Uterus (tissue), 4 donors: ENCODE results near the gene KCNN3. TPM values are rescaled to one million over a fixed set of nuclear protein-coding genes. Genes with fewer than 3 reads are reported as not detected.

Source experiments
- DNase-seq, 2 donors: peaks; one replicate each; pipeline ENCODE4 v3.0.0-alpha.2; 2019 to 2020
- H3K27ac ChIP-seq, 2 donors: fragments of 200-600 bp; sonication (generic); 1 replicate in 1 of 2; 2 replicates in 1 of 2; pipeline ENCODE4 v1.5.1; 2016 to 2018
- H3K27me3 ChIP-seq, 2 donors: fragments of 200-600 bp; sonication (generic); one replicate each; pipeline ENCODE4 v1.5.1; 2018 to 2019; ENCODE audit warnings: control low read depth in 1 of 2
- H3K36me3 ChIP-seq, 2 donors: fragments of 200-600 bp; sonication (generic); one replicate each; pipeline ENCODE4 v1.5.1; 2019; ENCODE audit warnings: control low read depth in 1 of 2
- H3K4me1 ChIP-seq, 2 donors: fragments of 200-600 bp; sonication (generic); one replicate each; pipeline ENCODE4 v1.5.1; 2018 to 2019; ENCODE audit warnings: control low read depth in 1 of 2
- H3K4me3 ChIP-seq, 2 donors: fragments of 200-600 bp; sonication (generic); 1 replicate in 1 of 2; 2 replicates in 1 of 2; pipeline ENCODE4 v1.5.1; 2018 to 2019; ENCODE audit warnings: mild to moderate bottlenecking in 1 of 2
- H3K9me3 ChIP-seq, 2 donors: fragments of 200-600 bp; sonication (generic); one replicate each; pipeline ENCODE4 v1.5.1; 2019; ENCODE audit warnings: control low read depth in 1 of 2
- CTCF ChIP-seq, 4 experiments: fragments of 200-600 bp in 2 of 4; fragments of 450-650 bp in 2 of 4; sonication (generic) in 2 of 4; IDR thresholded peaks; one replicate each; pipeline ENCODE4 v1.5.1; 2016 to 2019; ENCODE audit warnings: antibody characterized with exemption in 4 of 4, mild to moderate bottlenecking in 2 of 4, moderate library complexity in 1 of 4
- POLR2A ChIP-seq, 2 donors: fragments of 450-650 bp; IDR thresholded peaks; one replicate each; pipeline ENCODE4 v1.6.1; 2016; ENCODE audit warnings: antibody characterized with exemption in 2 of 2, mild to moderate bottlenecking in 1 of 2, moderate library complexity in 1 of 2
- intact Hi-C: fragments of 100-400 bp; cut with DNase I; formaldehyde crosslinking; loops from one replicate; pipeline ENCODE4 v1.15.1; 2023; ENCODE audit warnings: low total_unique reads
- total RNA-seq, 4 donors: library from RNA; depleted of rRNA in 3 of 4; stranded (reverse); fragments of >200 nt in 3 of 4; gene quantifications; one replicate each; pipeline versions ENCODE4 v1.1.0 to v1.2.4, GENCODE V29; 2014 to 2023
- donor health status: DM: yes; HTN: yes; CAD: no.

Gene KCNN3
- total RNA-seq, 4 donors from 2014 or later = 7.1 to 35.5 (median 12.1) TPM

DNA sequence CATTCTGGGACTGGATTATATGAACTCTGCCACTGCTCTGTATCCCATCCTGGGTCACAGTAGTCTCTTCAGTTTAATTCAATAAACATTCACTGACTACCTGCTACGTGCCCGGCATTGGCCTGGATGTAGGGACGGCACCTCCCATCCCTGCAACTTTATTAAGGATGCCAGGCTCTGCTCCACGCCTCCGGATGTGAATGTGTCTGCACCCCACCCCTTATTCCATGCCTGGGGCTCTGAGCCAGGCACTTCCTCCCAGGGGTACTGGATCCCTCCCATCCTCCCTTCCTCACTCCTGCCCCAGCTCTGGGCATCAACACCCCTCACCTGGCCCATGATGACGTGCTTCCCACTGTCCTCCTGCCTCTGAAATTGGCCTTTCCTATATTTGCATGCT is 53.7 kb downstream of the KCNN3 start:
- no peaks in the 10 kb centered on the region for H3K36me3 ChIP-seq
- intact Hi-C loops = no loop called here
- H3K9me3 ChIP-seq = no peaks in the 10 kb centered on the region
- H3K4me3 ChIP-seq = no peak overlapping the region
- no peaks in the 10 kb centered on the region for H3K27me3 ChIP-seq
- DNase-seq = no peak
- H3K27ac ChIP-seq = no peak overlapping the region
- TF ChIP-seq CTCF (IDR thresholded peaks at IDR 0.05) (no peak), POLR2A (IDR thresholded peaks at IDR 0.05) (no peak)
- peaks cover 4 to 5% of the 10 kb centered on the region in 2 donors for H3K4me1 ChIP-seq

DNA sequence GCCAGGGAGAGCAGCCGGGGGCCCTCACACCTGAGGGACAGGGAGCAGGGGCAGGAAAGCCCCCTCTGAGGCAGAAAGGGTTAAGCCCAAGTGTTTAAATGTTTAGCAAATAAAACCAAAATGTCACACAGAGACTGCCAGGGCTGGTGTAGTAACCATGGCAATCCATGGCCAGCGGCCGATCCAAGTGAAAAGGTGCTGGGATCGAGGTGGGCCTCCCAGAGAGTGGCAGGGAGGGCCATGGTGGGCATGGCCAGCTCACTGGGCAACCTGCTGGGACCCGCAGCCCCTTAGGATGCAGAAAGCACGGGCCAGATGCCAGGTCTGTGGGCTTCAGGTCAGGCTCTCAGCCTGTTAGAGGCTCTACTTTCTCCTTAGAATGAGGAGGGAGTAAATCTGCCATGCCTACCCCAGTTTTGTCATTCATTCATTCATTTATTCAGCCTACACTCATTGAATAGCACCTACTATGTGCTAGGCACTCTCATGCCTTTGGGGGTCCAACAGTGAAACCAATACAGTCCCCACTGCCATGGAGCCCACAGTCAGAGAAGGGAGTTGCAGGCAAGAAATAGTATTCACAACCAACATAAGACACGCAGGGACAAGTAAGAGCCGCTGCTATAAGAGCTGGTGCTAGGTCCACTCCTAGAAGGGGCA is 56.1 kb downstream of the KCNN3 start:
- H3K4me1 ChIP-seq = peaks cover 0 to 15% of the 10 kb centered on the region in 2 donors
- H3K27ac ChIP-seq = peak overlapping the region; percentile 50 to 56
- no peaks in the 10 kb centered on the region for H3K9me3 ChIP-seq
- no peak for TF ChIP-seq POLR2A (IDR thresholded peaks at IDR 0.05)
- TF ChIP-seq CTCF (IDR thresholded peaks at IDR 0.05) = no peak
- H3K27me3 ChIP-seq = no peaks in the 10 kb centered on the region
- DNase-seq = no peak
- H3K36me3 ChIP-seq = no peaks in the 10 kb centered on the region
- H3K4me3 ChIP-seq = no peak overlapping the region
- intact Hi-C loops = no loop called here

DNA sequence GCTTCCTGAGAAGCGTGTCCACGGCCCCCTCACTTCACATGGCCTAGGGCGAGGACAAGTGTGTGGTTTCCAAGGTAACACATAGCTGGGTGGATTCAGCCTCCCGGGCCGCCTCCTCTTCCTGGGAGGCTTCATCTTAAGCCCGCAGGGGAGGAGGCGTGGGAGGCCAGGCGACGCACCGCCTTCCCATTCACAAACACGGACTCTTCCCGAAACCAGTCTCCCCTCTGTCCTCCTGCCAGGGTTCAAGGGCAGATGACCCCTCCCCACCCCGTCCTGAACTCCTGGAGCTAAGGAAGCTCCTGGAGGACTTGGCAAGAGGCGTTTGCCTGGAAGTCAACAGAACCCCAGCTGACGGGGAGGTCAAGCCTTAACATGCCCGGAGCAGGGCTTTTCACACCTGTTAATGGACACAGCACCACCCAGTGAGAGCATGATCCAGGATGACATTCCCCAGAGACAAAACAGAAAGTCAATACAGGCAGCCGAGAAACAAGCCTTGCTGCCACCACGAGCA is 56.7 kb downstream of the KCNN3 start:
- Histone ChIP-seq H3K9me3 (no peaks in the 10 kb centered on the region), H3K27me3 (no peaks in the 10 kb centered on the region), H3K36me3 (no peaks in the 10 kb centered on the region), H3K4me3 (no peak overlapping the region), H3K27ac (peak overlapping the region; percentile 50 to 56), H3K4me1 (peaks cover 0 to 15% of the 10 kb centered on the region in 2 donors)
- intact Hi-C loops = no loop called here
- DNase-seq = peak; percentile 63 to 71
- TF ChIP-seq CTCF (IDR thresholded peaks at IDR 0.05) (no peak), POLR2A (IDR thresholded peaks at IDR 0.05) (no peak)

- peak overlapping the region; percentile 50 to 56 for H3K27ac ChIP-seq
- H3K4me3 ChIP-seq = no peak overlapping the region
- peaks cover 0 to 15% of the 10 kb centered on the region in 2 donors for H3K4me1 ChIP-seq
- DNase-seq = no peak
- no peaks in the 10 kb centered on the region for H3K9me3 ChIP-seq
- no peaks in the 10 kb centered on the region for H3K27me3 ChIP-seq
- H3K36me3 ChIP-seq = no peaks in the 10 kb centered on the region
- TF ChIP-seq CTCF (IDR thresholded peaks at IDR 0.05) (no peak), POLR2A (IDR thresholded peaks at IDR 0.05) (no peak)
- intact Hi-C loops = no loop called here
These were observed 57.2 kb downstream of the KCNN3 start for GRCh38 chr1:154812877-154813276.

DNA sequence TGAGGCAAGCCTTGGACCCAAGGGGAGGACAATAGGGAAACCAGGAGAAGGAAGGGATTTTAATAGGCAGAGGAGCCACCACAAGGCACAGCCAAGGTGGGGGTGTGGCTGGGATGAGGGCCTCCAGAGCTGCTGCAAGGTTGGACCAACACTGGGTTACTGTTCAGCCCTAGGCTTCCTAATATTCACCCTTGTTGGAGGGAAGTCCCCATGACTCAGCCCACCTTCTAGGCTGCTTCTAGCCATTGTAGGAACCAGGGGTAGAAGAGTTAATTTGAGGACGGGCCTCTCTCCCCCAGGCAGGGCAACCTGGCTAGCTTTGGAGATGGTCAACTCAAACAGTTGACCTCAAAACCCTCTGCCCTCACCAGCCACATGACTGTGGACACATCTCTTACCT is 59.5 kb downstream of the KCNN3 start:
- H3K36me3 ChIP-seq = no peaks in the 10 kb centered on the region
- peak overlapping the region; percentile 74 for H3K27ac ChIP-seq
- no peak for TF ChIP-seq POLR2A (IDR thresholded peaks at IDR 0.05)
- TF ChIP-seq CTCF (IDR thresholded peaks at IDR 0.05) = no peak
- no peak overlapping the region for H3K4me3 ChIP-seq
- no peaks in the 10 kb centered on the region for H3K9me3 ChIP-seq
- no peak for DNase-seq
- H3K27me3 ChIP-seq = no peaks in the 10 kb centered on the region
- H3K4me1 ChIP-seq = peaks cover 0 to 15% of the 10 kb centered on the region in 2 donors
- intact Hi-C loops = no loop called here
